Measurements from ENCODE around the gene FCRL5.
A peak's percentile ranks its signal among the peaks of the same experiment; 100 is the strongest.

- TF ChIP-seq CTCF (IDR thresholded peaks at IDR 0.05; ENCODE audit: low read depth, low read length) (peak; percentile 58), MYC (IDR thresholded peaks at IDR 0.05; ENCODE audit: low read depth, low read length) (no peak), POLR2A (IDR thresholded peaks at IDR 0.05; ENCODE audit: extremely low read depth, insufficient read length) (no peak)
Observed at GRCh38 chr1:157580179-157580827, 28.0 kb upstream of the FCRL5 start.
